Measurements from ENCODE around the gene RRP9.
A peak's percentile ranks its signal among the peaks of the same experiment; 100 is the strongest.

Gene RRP9

DNA sequence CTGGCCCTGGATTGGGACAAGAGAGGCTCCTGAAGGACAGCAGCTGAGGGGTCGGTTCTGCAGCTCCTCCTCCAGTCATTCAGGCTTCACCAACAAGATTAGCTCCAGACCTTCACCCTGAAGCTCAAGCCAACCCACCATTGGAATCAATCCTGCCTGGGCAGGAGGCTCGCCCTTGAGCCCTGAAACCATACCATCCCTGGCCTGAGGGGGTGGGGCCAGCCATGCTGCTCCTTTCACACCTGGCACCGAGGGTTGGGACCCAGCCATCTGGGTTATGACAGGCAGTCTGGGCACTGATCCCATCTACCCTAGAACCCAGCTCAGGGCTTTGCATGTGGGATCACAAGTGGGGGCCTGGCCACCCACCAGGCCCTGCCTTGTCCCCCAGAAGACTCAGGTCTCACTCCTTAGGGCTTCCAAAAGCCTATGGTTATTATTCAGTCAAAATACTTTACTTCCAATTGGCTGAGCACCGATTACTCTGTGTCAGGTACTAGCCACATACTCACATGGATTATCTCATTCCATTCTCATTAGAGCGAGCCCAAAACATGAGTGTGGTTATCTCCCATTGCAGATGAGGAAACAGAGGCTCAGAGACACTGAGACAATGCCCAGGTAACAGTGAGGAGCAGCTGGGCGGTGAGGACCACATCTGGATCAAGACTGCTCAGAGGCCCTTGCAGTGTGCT is 29.0 kb upstream of the RRP9 start:
- DNase-seq = no peak

DNA sequence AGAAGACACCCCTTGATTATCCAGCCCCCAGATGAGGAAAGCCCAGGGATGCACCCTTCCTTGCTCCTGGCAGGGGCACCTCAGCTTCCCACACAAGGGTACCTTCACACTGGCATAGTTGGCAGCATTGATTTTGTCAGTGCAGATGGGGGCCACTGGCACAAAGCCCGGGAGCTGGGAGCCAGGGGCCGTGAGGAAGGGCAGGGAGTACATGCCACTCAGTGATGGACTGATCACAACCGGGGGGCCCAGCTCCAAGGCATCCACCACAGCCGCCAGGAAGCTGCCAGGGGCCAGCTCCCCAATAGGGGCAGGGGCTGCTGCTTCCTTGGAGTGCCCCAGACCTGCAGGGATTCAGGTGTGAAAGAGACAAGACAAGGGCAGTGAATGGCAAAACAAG is 28.1 kb upstream of the RRP9 start:
- DNase-seq = no peak

DNA sequence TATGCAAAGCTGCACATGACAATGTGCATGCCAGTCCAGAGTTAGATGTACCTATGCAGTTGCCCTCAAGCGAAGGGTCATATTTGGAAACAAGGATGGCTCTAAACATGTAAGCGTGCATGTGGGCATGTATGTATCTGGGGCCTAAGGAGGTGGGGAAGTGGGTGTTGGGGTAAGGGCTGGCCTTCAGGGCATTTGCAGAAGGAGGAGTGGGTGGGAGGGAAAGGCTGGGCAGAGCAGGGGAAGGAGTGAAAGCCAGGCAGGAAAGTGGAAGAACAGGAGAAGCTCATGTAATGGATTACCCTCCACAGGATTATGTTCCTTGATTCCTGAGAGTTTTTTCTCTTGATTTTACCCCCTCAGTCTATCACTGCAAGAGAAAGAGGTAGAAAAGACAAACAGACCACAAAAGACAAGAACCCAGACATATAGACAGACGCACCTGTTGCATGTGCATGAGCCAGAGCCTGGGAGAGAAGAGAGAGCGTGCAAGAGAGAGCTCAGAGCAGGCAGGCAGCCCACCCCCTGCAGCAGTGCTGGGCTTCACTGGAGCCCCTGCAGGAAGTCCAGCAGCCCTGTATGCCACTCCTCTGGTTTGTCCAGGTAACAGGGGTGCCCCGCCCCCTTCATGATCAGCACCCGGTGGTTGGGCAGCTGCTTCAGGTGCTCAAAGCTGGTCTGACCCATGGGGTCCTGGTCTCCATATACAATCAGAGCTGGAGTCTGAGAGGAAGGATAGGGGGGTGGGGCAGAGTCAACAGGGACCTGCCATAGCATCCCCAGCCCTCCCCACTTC is 27.4 kb upstream of the RRP9 start:
- no peak for DNase-seq

DNA sequence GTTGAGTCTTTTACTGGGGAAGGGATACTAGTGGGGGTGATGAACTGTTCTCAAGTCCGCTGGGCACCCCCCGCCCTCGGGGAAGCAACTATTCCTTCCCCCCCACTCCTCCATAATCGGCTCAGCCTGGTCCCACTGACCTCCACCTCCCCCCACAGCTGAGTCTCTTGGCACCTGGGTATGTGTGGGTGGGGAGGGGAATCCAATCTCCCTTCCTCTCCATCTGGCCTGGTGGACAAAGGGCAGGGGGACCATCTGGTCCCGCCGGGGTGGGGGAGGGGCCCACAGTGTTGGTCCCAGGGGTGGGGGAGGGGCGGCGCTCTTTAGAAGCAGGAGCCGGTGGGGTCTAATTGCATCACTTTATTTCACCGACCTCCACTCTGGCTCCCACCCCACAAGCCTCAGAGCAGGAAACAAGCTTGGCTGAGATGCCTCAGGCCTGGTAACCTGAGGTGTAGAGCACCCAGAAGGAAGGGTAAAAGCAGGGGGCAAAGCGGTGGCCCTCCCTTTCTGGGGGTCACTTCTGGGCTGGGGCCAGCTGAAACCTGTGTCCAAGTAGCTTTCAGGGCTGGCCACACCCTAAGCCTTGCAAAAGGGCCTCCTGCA is 26.6 kb upstream of the RRP9 start:
- DNase-seq = no peak

DNA sequence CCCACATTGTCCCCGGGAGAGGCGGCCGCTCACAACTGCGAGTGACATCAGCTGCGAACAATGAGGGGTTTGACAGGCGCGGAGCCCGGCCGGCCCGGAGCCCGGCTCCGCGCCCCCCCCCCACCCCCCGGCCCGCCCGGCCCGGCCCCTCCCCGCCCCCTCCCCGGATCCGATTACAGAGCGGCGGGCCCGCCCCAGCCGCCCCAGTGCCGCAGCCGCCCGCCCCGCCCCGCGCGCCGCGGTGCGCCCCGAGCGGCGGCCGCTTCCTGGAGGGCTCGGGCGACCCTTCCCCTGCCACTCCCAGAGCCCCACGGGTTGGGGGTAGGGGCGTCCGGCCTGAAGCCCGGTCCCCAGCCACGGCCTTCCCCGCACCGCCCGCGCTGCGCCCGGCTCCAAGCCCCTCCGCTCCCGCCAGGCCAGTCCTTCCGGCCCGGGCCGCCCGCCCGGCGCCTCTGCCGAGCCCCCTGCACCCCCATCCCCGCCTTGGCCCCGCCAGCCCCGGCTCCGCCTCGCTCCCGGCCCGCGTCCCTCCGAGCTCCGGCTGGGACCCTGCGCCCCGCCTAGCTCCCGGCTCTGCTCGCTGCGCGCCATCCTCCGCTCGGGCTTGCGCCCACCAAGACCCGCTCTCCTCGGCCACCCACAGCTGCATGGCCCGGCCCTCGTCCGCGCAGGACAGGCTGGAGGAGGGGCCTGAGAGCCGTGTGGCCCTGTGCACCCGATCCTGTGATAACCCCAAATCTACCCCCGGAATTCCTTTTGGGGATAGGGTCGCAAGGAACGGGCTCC is 25.9 kb upstream of the RRP9 start, which contains the start of gene PCBP4:
Gene PCBP4 (minus strand): TSS at position 71 of the 786 bp plus-strand sequence. CDS start 6,214 bp downstream, outside the sequence.
- peak; percentile 55 for DNase-seq

DNA sequence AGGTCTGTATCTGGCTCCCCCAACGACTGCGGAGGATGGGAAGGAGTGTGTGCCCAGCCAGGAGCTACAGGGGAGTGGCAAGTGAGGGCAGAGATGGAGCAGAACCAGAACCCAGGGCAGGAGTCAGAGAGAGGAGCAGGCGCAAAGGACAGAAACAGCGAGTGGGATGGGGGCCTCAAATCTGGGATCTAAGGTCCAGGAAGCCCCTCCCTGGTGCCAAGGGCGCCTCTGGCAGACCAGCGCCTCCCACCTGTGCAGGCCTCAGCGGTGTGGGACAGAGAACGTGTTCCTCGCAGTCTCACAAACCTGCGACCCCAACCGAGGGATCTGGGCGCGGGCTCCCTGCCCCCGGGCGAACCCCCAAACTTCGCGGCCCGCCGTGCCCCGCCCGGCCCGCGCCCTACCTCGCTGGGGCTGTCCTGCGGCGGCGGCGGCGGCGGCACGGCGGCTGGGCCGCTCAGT is 25.2 kb upstream of the RRP9 start:
- DNase-seq = no peak

DNA sequence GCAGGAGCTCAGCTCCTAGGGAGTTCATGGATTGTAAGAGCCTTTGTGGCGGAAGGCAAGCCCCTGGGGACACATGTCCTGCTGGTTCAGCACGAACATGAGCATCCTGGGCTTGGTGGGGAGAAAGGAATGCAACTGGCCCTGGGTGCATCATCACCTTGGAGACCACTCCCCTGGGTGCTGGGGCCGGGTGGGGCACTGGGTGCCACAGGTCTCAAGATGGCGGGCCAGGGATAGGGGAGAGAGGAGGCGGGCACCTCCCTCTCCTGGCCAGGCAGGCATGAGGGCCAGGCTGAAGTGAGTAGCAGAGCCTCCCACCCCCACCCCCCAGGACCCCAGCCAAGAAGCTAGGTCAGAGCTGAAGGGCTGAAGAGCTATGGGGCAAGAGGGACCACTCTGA is 24.8 kb upstream of the RRP9 start:
- DNase-seq = no peak

DNA sequence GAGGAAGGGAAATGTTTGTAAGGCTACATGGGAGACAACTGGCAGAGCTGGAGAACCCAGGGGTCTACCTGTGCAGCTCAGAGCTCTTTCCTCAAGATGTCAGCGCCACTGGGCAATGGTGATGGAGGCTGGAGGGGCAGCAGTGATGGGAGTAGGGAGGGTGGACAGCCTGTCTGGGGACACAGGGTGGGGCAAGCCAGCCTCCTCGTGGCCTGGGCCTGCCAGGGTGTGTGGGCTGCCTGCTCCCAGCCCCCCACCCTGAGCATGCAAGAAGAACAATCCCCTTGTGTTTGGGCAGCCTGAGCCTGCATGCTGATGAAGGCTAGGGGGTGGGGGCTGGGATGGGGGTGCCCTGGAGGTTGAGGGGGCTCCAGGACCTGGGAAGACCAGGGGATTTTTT is 24.3 kb upstream of the RRP9 start:
- no peak for DNase-seq

DNA sequence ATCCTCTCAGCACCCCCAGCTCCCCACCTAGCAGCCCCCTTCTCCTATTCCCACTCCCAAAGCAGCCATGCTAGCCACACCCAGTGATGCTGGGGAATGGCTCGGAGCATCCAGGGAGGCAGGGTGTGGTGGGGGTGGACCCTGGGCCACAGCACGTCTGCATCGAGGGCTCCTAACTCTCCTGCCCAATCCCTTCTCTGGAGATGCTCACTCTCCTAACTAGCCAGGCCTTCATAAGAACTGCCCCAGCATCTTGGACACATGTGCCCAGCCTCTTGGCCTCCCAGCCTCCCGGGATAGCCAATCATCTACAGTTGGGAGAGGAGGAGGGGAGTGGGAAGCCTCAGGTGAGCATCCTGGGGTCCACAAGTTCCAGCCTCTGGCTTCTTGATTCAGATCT is 22.8 kb upstream of the RRP9 start:
- DNase-seq = no peak

DNA sequence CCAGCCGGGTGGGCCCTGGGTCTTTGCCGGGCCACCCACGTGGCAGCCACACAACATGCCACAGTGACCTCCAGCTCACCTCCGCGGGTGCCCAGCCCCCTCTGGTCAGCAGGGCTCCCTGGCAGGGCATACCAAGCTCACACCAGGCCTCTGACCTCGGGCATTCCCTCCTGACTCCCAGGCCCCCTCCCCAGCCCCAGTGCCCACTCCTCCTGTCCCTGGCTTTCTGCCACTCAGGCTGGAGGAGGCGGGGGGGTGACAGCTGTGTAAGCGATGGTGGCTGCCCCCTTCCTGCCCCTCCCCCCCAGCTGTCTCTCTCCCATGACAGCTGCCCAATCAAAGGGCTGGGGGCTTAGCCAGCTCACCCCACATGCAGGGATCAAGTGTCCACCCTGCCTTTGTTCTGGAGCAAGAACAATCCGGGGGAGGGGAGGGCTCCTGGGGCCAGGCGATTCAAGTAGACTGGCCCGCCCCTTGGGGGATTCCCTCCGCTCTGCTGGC is 22.3 kb upstream of the RRP9 start:
- DNase-seq = no peak

DNA sequence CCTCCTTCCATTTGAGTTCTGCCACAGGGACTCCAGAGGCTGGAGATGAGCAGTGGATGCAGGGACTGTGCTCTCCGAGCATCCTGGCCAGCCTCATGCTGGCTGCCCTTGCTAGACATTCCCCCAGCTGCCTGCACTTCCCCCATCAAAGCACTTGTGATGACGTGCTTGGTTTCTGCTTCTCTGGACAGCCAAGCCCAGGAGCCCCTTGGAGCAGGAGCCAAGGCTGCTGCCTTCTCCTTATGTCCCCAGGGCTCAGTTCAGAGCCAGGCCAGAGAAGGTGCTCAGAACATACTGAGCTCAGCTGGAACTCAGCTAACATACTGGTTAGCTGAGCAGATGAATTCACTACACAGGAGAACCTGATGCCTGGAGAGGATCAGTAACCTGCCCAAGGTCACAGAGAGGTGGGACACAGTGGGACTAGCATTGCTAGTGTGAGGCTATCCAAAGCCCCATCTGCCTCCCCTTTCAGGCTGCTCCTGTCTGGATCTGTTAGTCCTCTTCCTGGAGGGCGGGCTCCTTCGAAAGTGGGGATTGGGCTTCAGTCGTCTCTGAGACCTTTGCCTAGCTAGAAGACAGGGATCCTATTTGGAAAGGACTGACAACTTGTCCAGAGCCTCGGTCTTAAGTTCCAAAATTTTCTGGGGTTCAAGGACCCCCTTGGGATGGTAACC is 21.3 kb upstream of the RRP9 start:
- no peak for DNase-seq

DNA sequence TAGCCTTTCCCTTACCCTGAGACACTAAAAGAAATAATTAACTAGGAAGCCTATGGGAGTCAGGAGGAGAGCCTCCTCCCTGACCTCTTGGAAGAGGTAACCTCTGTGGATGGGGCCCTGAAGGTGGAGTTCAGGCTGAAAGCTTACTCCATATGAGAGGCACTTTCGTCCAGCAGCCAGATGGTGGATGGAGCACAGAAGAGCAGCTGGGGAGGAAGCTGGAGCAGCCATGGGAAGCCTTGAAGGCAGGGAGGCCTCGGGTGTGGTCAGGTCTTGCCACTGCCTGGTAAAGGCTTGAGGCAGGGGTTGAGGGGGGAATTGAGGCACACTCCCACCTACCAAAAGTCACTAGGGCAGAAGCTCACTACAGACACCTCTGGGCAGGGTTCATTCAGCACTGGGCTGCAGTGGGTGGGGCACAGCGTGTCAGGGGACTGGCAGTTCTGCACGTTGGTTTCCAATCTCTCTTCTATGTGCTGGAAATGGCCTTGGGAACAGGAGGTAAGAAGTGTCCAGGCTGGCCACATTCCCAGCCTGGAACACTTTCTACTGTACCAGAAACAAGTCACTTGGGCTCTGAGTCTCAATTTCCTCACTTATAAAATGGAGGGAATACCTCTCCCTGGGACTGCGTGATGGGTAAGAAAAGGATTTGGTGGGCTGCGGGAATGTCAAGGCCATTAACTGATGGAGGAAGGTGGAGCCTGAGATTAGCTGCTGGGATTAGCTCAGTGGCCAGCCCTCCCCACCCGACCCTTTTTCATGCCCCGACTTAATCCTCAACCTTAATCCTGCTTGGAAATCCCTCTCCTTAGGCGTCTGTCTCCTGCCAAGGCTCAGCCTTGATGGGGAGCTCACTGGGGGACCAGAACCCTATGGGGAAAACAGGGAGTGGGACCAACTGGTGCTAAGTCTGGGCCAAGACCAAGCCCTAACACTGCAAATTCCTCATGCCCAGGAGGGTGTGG is 20.2 kb upstream of the RRP9 start:
- DNase-seq = no peak

DNA sequence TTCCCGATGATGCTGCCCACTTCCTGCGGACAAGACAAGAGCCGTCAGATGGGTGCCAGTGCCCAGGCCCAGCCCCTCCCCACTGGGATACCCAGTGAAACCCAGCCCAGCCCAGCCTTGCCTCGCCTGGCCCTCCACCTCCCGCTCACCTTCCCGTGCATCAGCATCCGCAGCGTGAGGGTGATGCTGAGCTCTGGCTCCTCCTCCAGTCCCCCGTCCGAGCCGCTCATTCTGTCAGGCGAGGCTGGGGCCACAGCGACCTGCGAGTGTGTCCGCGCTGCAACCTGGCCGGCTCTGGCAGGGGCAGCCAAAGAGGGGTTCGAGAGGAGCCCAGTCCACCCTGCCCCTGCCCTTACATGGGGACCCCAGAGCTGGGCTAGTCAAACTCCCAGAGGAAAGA is 19.3 kb upstream of the RRP9 start:
- no peak for DNase-seq

DNA sequence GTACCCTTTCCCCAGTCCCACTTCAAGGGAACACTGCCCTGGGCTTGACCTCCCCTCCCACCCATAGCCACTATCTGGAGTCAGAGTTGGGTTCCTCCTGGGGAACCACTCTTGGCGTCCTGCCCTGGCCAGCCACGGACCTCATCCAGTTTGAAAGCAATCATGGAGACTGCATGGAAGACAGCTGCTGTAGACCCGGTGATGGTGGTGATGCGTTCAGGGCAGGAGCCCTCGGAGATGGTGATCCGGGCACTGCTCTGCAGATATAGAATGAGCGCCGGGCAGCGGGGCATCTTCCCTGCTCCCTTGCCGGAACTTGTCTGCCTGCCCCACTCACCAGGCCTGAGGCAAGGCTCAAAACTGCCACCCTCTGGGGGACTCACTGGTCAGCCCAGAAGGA is 18.7 kb upstream of the RRP9 start:
- DNase-seq = no peak

DNA sequence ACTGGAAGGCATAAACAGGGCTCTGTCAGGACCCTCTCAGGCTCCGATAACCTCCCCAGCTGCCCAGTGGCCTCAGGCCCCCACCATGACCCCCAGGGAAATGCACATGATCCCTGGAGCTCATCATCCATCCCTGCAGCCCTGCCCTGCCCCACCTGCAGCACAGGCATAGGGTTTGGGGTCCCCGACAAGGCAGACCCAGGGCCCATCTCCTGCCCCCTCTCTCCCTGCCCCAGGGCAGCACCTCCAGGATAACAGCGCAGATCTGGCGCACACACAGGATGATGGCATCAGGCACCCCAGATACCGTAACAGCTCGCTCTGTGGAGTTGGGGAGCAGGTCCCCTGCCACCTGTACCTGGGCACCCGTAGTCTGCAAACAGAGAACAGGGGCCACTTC is 17.9 kb upstream of the RRP9 start:
- no peak for DNase-seq

DNA sequence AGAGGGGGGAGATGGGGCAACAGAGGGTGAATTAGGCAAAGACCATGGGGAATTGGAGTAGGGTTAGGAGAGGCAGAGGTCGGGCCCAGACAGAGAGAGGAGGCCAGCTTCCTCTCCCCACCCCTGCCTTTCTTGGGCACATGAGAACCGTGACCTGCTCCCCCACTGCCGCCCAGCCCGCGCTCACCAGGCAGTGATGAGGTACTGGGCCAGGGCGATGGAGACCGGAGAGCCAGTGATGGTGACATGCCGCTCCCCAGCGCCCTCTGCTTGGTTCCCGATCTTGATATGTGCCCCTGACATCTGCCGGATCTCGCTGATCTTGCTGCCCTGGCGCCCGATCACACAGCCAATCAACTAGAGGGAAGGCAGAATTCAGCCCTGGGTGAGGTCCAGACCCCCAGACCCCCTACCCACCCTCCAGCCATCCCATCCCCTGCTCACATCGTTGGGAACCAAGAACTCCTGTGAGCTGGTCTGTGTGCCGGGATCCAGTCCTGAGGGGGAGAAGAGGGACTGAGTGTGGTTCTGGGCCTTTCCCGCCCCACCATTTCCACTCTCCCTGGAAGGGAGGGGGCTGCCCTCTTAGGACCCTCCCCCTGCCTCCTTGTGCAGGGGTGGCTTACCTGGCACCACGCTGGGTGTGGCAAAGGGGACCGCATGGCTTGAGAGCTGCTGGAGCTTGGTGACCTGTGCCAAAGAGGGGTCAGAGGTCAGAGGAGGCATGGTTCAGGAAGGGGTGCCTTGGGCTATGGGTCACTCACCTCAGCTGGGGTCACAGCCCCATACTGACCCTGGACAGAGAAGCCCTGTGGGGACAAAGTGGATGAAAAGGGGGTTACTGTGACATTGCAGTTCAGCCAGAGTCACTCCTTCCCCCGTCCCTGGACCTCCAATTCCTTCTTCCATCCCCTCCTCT is 17.2 kb upstream of the RRP9 start:
- no peak for DNase-seq

DNA sequence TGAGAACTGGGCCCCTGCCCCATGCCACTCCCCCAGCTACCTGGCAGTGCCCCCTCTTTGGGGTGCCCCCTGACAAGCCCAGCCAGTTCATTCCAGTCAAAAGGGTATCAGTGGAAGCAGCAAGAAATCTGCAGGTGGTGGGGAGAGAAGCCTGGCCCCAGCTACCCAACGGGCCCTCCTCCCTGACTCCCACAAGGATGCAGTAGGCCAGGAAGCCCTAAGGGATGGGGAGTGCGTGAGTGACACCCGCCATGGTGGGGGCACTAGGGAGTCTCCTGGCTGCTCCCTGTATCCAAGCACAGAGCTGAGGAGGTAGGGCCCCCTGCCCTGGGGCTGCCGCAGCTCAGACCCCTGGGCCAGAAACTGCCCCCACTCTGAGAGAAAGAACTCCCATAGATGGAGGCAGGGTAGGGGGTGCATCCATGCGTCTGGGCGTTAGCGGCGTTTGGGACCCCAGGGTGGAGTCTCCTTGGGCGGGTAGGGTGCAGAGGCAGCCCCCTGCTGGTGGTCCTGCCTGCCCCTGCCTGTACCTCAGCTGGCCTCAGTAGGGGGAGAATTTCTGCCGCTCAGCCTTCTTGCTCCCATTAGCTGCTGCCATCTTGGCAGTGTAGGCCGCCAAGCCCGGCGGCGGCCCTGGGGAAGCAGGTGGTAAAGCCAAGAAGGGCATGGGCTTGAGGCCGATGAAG is 16.0 kb upstream of the RRP9 start:
- DNase-seq = no peak

DNA sequence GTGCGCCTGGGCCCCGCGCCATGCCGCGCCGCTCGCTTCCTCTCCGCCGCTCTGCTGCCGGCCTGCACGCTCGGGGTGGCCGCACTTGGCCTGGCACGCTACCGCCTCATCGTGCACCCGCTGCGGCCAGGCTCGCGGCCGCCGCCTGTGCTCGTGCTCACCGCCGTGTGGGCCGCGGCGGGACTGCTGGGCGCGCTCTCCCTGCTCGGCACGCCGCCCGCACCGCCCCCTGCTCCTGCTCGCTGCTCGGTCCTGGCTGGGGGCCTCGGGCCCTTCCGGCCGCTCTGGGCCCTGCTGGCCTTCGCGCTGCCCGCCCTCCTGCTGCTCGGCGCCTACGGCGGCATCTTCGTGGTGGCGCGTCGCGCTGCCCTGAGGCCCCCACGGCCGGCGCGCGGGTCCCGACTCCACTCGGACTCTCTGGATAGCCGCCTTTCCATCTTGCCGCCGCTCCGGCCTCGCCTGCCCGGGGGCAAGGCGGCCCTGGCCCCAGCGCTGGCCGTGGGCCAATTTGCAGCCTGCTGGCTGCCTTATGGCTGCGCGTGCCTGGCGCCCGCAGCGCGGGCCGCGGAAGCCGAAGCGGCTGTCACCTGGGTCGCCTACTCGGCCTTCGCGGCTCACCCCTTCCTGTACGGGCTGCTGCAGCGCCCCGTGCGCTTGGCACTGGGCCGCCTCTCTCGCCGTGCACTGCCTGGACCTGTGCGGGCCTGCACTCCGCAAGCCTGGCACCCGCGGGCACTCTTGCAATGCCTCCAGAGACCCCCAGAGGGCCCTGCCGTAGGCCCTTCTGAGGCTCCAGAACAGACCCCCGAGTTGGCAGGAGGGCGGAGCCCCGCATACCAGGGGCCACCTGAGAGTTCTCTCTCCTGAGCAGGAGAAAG is 14.4 kb upstream of the RRP9 start:
- peak; percentile 74 for DNase-seq
